ENCODE measurements around the gene CCDC192.

GRCh38 chr5:127793052-127793451 is 89.9 kb downstream of the CCDC192 start:
- TF ChIP-seq CTCF (IDR thresholded peaks at IDR 0.05; ENCODE audit: low read depth, low read length), result no peak
- no peak for TF ChIP-seq MAX (IDR thresholded peaks at IDR 0.05; ENCODE audit: low read depth, low read length)
- TF ChIP-seq POLR2A (IDR thresholded peaks at IDR 0.05; ENCODE audit: extremely low read depth, insufficient read length), result no peak
- TF ChIP-seq MYC (IDR thresholded peaks at IDR 0.05; ENCODE audit: low read depth, low read length), result no peak
